Skeletal muscle cell (primary cell): ENCODE results near the gene RTN4.

Experiments used
- DNase-seq: peaks from one replicate; pipeline ENCODE4 v3.0.0-alpha.2; 2010; ENCODE audit warnings: low read depth
- H3K4me3 ChIP-seq: 2 replicates; pipeline ENCODE4 v1.5.1; 2011; ENCODE audit warnings: low read depth, mild to moderate bottlenecking, control low read depth, low read length, moderate library complexity

Gene RTN4

GRCh38 chr2:54979321-54980044 lies 70.8 kb downstream of the RTN4 start:
- no peak for DNase-seq
- H3K4me3 ChIP-seq, result no peak overlapping the region

- DNase-seq, result no peak
- H3K4me3 ChIP-seq, result no peak overlapping the region
Observed at GRCh38 chr2:54977149-54977548, 73.1 kb downstream of the RTN4 start.

GRCh38 chr2:54975598-54976492 lies 74.4 kb downstream of the RTN4 start:
- no peak overlapping the region for H3K4me3 ChIP-seq
- DNase-seq, result no peak

GRCh38 chr2:54975175-54975574 lies 75.1 kb downstream of the RTN4 start:
- no peak for DNase-seq
- H3K4me3 ChIP-seq, result no peak overlapping the region

- no peak for DNase-seq
- no peak overlapping the region for H3K4me3 ChIP-seq
Observed at GRCh38 chr2:54969940-54970338, 80.3 kb downstream of the RTN4 start.

- no peak overlapping the region for H3K4me3 ChIP-seq
- no peak for DNase-seq
Observed at GRCh38 chr2:54969295-54969939, 80.8 kb downstream of the RTN4 start.

- DNase-seq, result no peak
- H3K4me3 ChIP-seq, result no peak overlapping the region
Observed at GRCh38 chr2:54968561-54969218, 81.6 kb downstream of the RTN4 start.

- no peak for DNase-seq
- H3K4me3 ChIP-seq, result no peak overlapping the region
Observed at GRCh38 chr2:54967759-54968365, 82.4 kb downstream of the RTN4 start.

- H3K4me3 ChIP-seq, result no peak overlapping the region
- no peak for DNase-seq
Observed at GRCh38 chr2:54967269-54967668, 83.0 kb downstream of the RTN4 start.

- no peak overlapping the region for H3K4me3 ChIP-seq
- DNase-seq, result no peak
Observed at GRCh38 chr2:54966837-54967236, 83.4 kb downstream of the RTN4 start.

- H3K4me3 ChIP-seq, result no peak overlapping the region
- DNase-seq, result no peak
Observed at GRCh38 chr2:54966165-54966832, 84.0 kb downstream of the RTN4 start.

- DNase-seq, result no peak
Observed at GRCh38 chr2:54965425-54965824, 84.8 kb downstream of the RTN4 start.

GRCh38 chr2:54964816-54965215 lies 85.4 kb downstream of the RTN4 start:
- no peak for DNase-seq
- H3K4me3 ChIP-seq, result no peak overlapping the region

More at GRCh38 chr2:54965425-54965824, 84.8 kb downstream of the RTN4 start:
- no peak overlapping the region for H3K4me3 ChIP-seq

- DNase-seq, result no peak
- no peak overlapping the region for H3K4me3 ChIP-seq
Observed at GRCh38 chr2:54964271-54964670, 86.0 kb downstream of the RTN4 start.

- H3K4me3 ChIP-seq, result no peak overlapping the region
- no peak for DNase-seq
Observed at GRCh38 chr2:54963476-54963875, 86.8 kb downstream of the RTN4 start.

- H3K4me3 ChIP-seq, result no peak overlapping the region
- no peak for DNase-seq
Observed at GRCh38 chr2:54962935-54963440, 87.3 kb downstream of the RTN4 start.

- no peak for DNase-seq
- no peak overlapping the region for H3K4me3 ChIP-seq
Observed at GRCh38 chr2:54962511-54962910, 87.7 kb downstream of the RTN4 start.

GRCh38 chr2:54960164-54960563 lies 90.1 kb downstream of the RTN4 start:
- DNase-seq, result no peak
- H3K4me3 ChIP-seq, result no peak overlapping the region
